ENCODE results near the gene PEA15. TPM values are rescaled to one million over a fixed set of nuclear protein-coding genes. Genes with fewer than 3 reads are reported as not detected.

The PEA15 gene
- total and polyA plus RNA-seq, 10 of the 15 experiments (the other 5 are each of a cell fraction or from before 2014, with no cell fraction given): 15.1 to 269 (median 65.6) TPM

DNA sequence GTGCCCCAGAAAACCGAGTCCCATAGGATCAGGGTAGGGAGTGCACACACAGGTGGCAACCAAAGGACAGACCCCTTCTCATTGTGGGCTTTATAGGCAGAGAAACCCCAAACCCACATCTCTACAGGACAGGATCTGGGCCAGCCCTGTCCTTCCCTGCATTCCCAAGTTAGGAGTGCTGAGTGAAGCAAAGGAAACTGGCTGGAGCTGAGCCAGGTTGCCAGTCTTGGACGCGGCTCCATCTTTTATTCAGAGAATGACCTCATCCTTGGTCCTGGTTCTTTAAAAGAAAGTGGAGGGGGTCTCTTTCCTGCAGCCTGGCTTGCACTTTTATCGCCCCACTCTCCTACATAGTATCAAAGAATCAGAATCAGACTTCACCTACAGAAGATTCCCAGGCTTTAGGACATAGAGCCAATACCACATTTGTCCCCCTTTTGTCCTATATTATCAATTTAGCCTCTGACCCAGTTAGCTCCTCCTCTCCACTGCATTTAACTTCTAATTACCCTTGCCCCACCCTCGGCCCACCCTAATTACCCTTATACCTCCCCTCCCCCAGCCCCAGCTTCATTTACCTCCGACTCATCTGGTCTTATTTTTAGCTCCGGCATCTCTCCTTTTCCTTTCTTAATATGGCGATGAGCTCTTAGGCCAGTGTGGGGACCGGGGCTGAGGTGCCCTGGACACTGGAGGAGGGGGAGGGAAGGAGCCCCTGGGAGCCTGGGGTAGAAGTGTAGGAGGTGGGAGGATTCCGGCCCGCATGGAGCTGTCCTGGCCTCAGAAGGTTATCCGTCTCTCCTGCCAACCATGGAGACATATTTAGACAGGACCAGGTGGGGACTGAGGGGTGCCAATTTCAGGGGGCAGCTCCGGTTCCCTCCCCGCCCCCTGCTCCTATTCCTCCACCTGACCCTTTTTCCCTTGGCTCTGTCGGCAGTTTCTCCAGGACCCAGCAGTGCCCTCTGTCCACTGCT is 15.2 kb upstream of the PEA15 start, which contains the start of gene CASQ1:
CASQ1 (plus strand) TSS at position 927 of the 977 bp plus-strand sequence. CDS start 177 bp downstream, outside the sequence.
- intact Hi-C loops (cut with micrococcal nuclease; ENCODE audit: unreplicated experiment): loop anchor here (5.0 kb wide), 1 partner anchor 417 kb away; no protein-coding TSS in a partner anchor
- FAIRE-seq (no peak), ATAC-seq (no peak), DNase-seq (ENCODE audit: low read depth, low spot score) (no peak)
- no peak within 1 kb of the TSS for H3K4me3 ChIP-seq
- H3K36me3 ChIP-seq (ENCODE audit: control insufficient read depth in 2 of 2, insufficient read depth in 2 of 2, low read length in 1 of 2): no peaks in the 10 kb centered on the region
- ChIA-PET CTCF (interaction anchor here (0.6 to 8.7 kb wide), 11 partner anchors 14 to 187 kb away, joined by 3 to 273 read pairs (median 7); partner anchors contain the start of gene PEX19), POLR2A (interaction anchor here (0.7 to 0.8 kb wide), 2 partner anchors 25 to 391 kb away, joined by 3 to 5 read pairs; no protein-coding TSS in a partner anchor), RAD21 (ENCODE audit: unreplicated experiment) (interaction anchor here (0.7 to 5.4 kb wide), 10 partner anchors 14 to 189 kb away, joined by 3 to 128 read pairs (median 8); partner anchors contain the start of gene PEA15), SMC1A (ENCODE audit: uncharacterized antibody, unreplicated experiment) (interaction anchor here (0.7 to 5.6 kb wide), 11 partner anchors 11 to 186 kb away, joined by 3 to 123 read pairs (median 6); no protein-coding TSS in a partner anchor)
- H2AFZ ChIP-seq (ENCODE audit: control insufficient read depth, low read depth, low read length): no peak within 1 kb of the TSS
- H3K27ac ChIP-seq (ENCODE audit: control insufficient read depth, insufficient read depth): no peak within 1 kb of the TSS
- H4K20me1 ChIP-seq (ENCODE audit: control insufficient read depth, insufficient read depth): no peaks in the 10 kb centered on the region
- H3K4me1 ChIP-seq (ENCODE audit: control insufficient read depth, insufficient read depth, low read length): peaks cover 10% of the 10 kb centered on the region; the same call in 1 of the 2 replicates
- H3K9ac ChIP-seq (ENCODE audit: control insufficient read depth, insufficient read depth, low read length): no peak within 1 kb of the TSS
- no peaks in the 10 kb centered on the region for H3K79me2 ChIP-seq (ENCODE audit: control insufficient read depth, insufficient read depth, low read length)
- 51% methylated on average over 11 of the region's 15 CpGs for WGBS (ENCODE audit: insufficient coverage, insufficient replicate concordance, low lambda C conversion rate, missing lambda C conversion rate)
- TF ChIP-seq SMC3 (IDR thresholded peaks at IDR 0.05; ENCODE audit: borderline replicate concordance, low read length) (no peak), NR2C1 (IDR thresholded peaks at IDR 0.05) (no peak), IKZF2 (IDR thresholded peaks at IDR 0.05) (no peak), SREBF2 (IDR thresholded peaks at IDR 0.05; ENCODE audit: low read length) (no peak), LARP7 (IDR thresholded peaks at IDR 0.05) (no peak), ZNF622 (IDR thresholded peaks at IDR 0.05) (no peak), TBL1XR1 (IDR thresholded peaks at IDR 0.05; ENCODE audit: low read depth, low read length) (no peak), CHD4 (IDR thresholded peaks at IDR 0.05) (no peak), NBN (IDR thresholded peaks at IDR 0.05) (no peak), HDAC2 (IDR thresholded peaks at IDR 0.05) (no peak)
- TF ChIP-seq, protein P1, sequence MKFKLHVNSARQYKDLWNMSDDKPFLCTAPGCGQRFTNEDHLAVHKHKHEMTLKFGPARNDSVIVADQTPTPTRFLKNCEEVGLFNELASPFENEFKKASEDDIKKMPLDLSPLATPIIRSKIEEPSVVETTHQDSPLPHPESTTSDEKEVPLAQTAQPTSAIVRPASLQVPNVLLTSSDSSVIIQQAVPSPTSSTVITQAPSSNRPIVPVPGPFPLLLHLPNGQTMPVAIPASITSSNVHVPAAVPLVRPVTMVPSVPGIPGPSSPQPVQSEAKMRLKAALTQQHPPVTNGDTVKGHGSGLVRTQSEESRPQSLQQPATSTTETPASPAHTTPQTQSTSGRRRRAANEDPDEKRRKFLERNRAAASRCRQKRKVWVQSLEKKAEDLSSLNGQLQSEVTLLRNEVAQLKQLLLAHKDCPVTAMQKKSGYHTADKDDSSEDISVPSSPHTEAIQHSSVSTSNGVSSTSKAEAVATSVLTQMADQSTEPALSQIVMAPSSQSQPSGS (IDR thresholded peaks at IDR 0.05; ENCODE audit: low read length): no peak
- TF ChIP-seq, protein P2, sequence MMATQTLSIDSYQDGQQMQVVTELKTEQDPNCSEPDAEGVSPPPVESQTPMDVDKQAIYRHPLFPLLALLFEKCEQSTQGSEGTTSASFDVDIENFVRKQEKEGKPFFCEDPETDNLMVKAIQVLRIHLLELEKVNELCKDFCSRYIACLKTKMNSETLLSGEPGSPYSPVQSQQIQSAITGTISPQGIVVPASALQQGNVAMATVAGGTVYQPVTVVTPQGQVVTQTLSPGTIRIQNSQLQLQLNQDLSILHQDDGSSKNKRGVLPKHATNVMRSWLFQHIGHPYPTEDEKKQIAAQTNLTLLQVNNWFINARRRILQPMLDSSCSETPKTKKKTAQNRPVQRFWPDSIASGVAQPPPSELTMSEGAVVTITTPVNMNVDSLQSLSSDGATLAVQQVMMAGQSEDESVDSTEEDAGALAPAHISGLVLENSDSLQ (IDR thresholded peaks at IDR 0.05): no peak
- TF ChIP-seq, protein P3, sequence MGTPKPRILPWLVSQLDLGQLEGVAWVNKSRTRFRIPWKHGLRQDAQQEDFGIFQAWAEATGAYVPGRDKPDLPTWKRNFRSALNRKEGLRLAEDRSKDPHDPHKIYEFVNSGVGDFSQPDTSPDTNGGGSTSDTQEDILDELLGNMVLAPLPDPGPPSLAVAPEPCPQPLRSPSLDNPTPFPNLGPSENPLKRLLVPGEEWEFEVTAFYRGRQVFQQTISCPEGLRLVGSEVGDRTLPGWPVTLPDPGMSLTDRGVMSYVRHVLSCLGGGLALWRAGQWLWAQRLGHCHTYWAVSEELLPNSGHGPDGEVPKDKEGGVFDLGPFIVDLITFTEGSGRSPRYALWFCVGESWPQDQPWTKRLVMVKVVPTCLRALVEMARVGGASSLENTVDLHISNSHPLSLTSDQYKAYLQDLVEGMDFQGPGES (IDR thresholded peaks at IDR 0.05): no peak
- TF ChIP-seq, protein P4, sequence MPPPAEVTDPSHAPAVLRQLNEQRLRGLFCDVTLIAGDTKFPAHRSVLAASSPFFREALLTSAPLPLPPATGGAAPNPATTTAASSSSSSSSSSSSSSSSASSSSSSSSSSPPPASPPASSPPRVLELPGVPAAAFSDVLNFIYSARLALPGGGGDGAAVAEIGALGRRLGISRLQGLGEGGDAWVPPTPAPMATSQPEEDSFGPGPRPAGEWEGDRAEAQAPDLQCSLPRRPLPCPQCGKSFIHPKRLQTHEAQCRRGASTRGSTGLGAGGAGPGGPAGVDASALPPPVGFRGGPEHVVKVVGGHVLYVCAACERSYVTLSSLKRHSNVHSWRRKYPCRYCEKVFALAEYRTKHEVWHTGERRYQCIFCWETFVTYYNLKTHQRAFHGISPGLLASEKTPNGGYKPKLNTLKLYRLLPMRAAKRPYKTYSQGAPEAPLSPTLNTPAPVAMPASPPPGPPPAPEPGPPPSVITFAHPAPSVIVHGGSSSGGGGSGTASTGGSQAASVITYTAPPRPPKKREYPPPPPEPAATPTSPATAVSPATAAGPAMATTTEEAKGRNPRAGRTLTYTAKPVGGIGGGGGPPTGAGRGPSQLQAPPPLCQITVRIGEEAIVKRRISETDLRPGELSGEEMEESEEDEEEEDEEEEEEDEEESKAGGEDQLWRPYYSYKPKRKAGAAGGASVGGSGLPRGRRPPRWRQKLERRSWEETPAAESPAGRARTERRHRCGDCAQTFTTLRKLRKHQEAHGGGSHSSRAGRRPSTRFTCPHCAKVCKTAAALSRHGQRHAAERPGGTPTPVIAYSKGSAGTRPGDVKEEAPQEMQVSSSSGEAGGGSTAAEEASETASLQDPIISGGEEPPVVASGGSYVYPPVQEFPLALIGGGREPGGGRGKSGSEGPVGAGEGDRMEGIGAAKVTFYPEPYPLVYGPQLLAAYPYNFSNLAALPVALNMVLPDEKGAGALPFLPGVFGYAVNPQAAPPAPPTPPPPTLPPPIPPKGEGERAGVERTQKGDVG (CRISPR knock-in tag; IDR thresholded peaks at IDR 0.05): no peak
- no peaks in the 10 kb centered on the region for H3K9me3 ChIP-seq (replicated peaks; ENCODE audit: control insufficient read depth, insufficient read depth, low read length)
- no TSS peak for BruUV-seq (replicated peaks)
- in situ Hi-C loops (cut with MboI): loop anchor here (5.0 kb wide), 1 partner anchor 102 kb away; no protein-coding TSS in a partner anchor
- H3K4me2 ChIP-seq (ENCODE audit: control insufficient read depth, insufficient read depth): no peak within 1 kb of the TSS
- H3K27me3 ChIP-seq (replicated peaks in 1 of 2; ENCODE audit: control insufficient read depth in 2 of 2, insufficient read depth in 2 of 2, low read length in 1 of 2): peaks cover 0 to 3% of the 10 kb centered on the region in 2 experiments; a peak in 1 of 4 replicates

All from GM12878 (cell line).